Adrenal gland (tissue), 12 donors: Measurements from ENCODE around the gene DNAH11. TPM values are rescaled to one million over a fixed set of nuclear protein-coding genes. Genes with fewer than 3 reads are reported as not detected.
"Not testable (repeated sequence)": the region's sequence is repeated elsewhere in the genome, so short reads cannot be mapped to it uniquely, and the experiment has no call there.

Experiments
- DNase-seq, 7 donors: peaks; one replicate each; pipeline ENCODE4 v3.0.0-alpha.2; 2019 to 2020
- H3K27ac ChIP-seq, 5 donors: fragments of 200-600 bp; sonication (generic) in 4 of 5; 1 replicate in 3 of 5; 2 replicates in 2 of 5; pipeline versions ENCODE4 v1.5.1 to v1.8.0; 2016 to 2020; ENCODE audit warnings: mild to moderate bottlenecking in 1 of 5
- H3K27me3 ChIP-seq: fragments of 200-600 bp; 2 replicates; pipeline ENCODE4 v1.8.0; 2021
- H3K36me3 ChIP-seq, 2 donors: fragments of 200-600 bp; replicated peaks in 1 of 2; 1 replicate in 1 of 2; 2 replicates in 1 of 2; pipeline versions ENCODE4 v1.5.1 to v1.8.0; 2018 to 2022
- H3K4me1 ChIP-seq, 2 donors: fragments of 200-600 bp; replicated peaks in 1 of 2; 1 replicate in 1 of 2; 2 replicates in 1 of 2; pipeline versions ENCODE4 v1.5.1 to v1.8.0; 2018 to 2021
- H3K4me3 ChIP-seq, 4 donors: fragments of 200-600 bp; sonication (generic) in 3 of 4; one replicate each; pipeline ENCODE4 v1.5.1; 2016 to 2018
- H3K9me3 ChIP-seq, 3 donors: fragments of 200-600 bp; sonication (generic) in 1 of 3; replicated peaks in 1 of 3; 1 replicate in 2 of 3; 2 replicates in 1 of 3; pipeline versions ENCODE4 v1.5.1 to v1.8.0; 2016 to 2021
- POLR2A ChIP-seq, 2 donors: fragments of 450-650 bp; IDR thresholded peaks; one replicate each; pipeline ENCODE4 v1.6.1; 2017; ENCODE audit warnings: antibody characterized with exemption in 2 of 2, mild to moderate bottlenecking in 2 of 2, moderate library complexity in 1 of 2
- WGBS, 4 donors: extraction: QIAGEN DNeasy Blood & Tissue Kit in 2 of 4; methylation state at CpG; one replicate each; pipeline versions ENCODE4 v1.1.5 to v1.1.7; 2013 to 2017; 5-methylcytosine and 5-hydroxymethylcytosine counted together
- intact Hi-C, 2 donors: fragments of 100-400 bp; cut with DNase I; formaldehyde crosslinking; loops; one replicate each; pipeline versions ENCODE4 v1.14.1 to v1.15.0; 2022 to 2023
- polyA plus RNA-seq, 3 donors: library from polyadenylated mRNA; stranded (reverse); fragments of 200-250 nt in 2 of 3; fragments of 350-450 nt in 1 of 3; fragmentation: Illumina TruSeq in 1 of 3; extraction: RNeasy Lipid Tissue Mini Kit (QIAGEN cat#74804) in 1 of 3; gene quantifications; one replicate each; pipeline ENCODE4 v1.2.3, GENCODE V29; 2013 to 2014
- total RNA-seq, 9 donors: library from RNA; depleted of rRNA in 4 of 9; stranded (reverse); fragments of >200 nt in 4 of 9; fragments of 120-200 nt in 1 of 9; fragmentation: NEBNext Ultra II Directional in 1 of 9; extraction: Animal tissue kit (Norgen Biotek cat#: 25700) in 1 of 9; gene quantifications; one replicate each; pipeline versions ENCODE4 v1.1.0 to v1.2.4, GENCODE V29; 2013 to 2023
- TF ChIP-seq, protein P1 (sequence below), 6 experiments: fragments of 450-650 bp in 4 of 6; fragments of 200-600 bp in 2 of 6; sonication (generic) in 1 of 6; IDR thresholded peaks; 1 replicate in 5 of 6; 2 replicates in 1 of 6; pipeline versions ENCODE4 v1.5.1 to v1.8.0; 2016 to 2021; ENCODE audit warnings: antibody characterized with exemption in 6 of 6, mild to moderate bottlenecking in 2 of 6, moderate library complexity in 1 of 6
- donor health status: healthy with polysubstance abuse.
- donor health status: Bipolar disorder and iron deficiency.
- donor health status: DM: yes; HTN: yes; CAD: no.
- donor health status: DM: no; HTN: no; CAD: no.
- donor health status: DM: no; HTN: no; CAD: no.
- donor health status: DM: yes; HTN: yes; CAD: no.

DNAH11 gene
- total and polyA plus RNA-seq, 12 donors = 5.1 to 77.7 (median 23.1) TPM

DNA sequence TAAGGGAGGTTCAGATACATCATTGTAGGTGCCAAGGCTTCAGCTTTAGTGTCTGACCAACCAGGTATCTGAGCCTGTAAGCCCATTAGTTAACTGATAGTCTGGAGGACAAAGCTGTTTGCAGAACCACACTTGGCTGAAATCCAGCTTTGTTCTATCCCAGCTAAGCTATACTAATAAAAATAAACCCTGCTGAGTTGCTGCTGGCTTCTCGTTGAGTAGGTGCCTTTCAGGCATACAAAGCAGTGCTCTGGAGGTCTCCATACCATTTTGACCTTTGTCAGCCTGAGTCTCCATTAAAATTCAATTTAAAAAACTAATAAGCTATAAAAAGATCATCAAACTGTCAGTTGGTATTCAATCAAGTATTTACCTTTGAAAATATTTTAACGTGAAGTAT, 380.8 kb downstream of the DNAH11 start:
- 39 to 65% (median 58%) methylated on average over 2 of the region's 2 CpGs for WGBS, 4 donors
- TF ChIP-seq POLR2A (IDR thresholded peaks at IDR 0.05) = no peak
- TF ChIP-seq, protein P1, sequence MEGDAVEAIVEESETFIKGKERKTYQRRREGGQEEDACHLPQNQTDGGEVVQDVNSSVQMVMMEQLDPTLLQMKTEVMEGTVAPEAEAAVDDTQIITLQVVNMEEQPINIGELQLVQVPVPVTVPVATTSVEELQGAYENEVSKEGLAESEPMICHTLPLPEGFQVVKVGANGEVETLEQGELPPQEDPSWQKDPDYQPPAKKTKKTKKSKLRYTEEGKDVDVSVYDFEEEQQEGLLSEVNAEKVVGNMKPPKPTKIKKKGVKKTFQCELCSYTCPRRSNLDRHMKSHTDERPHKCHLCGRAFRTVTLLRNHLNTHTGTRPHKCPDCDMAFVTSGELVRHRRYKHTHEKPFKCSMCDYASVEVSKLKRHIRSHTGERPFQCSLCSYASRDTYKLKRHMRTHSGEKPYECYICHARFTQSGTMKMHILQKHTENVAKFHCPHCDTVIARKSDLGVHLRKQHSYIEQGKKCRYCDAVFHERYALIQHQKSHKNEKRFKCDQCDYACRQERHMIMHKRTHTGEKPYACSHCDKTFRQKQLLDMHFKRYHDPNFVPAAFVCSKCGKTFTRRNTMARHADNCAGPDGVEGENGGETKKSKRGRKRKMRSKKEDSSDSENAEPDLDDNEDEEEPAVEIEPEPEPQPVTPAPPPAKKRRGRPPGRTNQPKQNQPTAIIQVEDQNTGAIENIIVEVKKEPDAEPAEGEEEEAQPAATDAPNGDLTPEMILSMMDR (IDR thresholded peaks at IDR 0.05) = no peak
- DNase-seq = no peak
- Histone ChIP-seq H3K27ac (no peak overlapping the region), H3K36me3 (no peaks in the 10 kb centered on the region), H3K4me1 (no peaks in the 10 kb centered on the region), H3K27me3 (no peaks in the 10 kb centered on the region), H3K9me3 (no peaks in the 10 kb centered on the region), H3K4me3 (no peak overlapping the region)
- intact Hi-C loops = no loop called here

DNA sequence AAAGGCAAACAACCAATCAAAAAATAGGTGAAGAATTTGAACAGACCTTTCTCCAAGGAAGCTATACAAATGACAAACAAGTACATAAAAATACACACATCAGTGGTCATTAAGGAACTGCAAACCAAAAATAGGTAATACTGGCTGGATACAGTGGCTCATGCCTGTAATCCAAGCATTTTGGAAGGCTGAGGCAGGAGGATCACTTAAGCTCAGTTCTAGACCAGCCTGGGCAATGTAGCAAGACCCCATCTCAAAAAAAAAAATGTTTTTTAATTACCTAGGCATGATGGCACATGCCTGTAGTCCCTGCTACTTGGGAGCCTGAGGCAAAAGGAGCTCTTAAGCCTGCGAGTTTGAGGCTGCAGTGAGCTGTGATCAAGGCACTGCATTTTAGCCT, 383.6 kb downstream of the DNAH11 start:
- intact Hi-C loops = no loop called here
- Histone ChIP-seq H3K9me3 (no peaks in the 10 kb centered on the region), H3K27ac (no peak overlapping the region), H3K36me3 (no peaks in the 10 kb centered on the region), H3K27me3 (no peaks in the 10 kb centered on the region), H3K4me1 (no peaks in the 10 kb centered on the region), H3K4me3 (no peak overlapping the region)
- no peak for TF ChIP-seq POLR2A (IDR thresholded peaks at IDR 0.05)
- TF ChIP-seq, protein P1 (IDR thresholded peaks at IDR 0.05) = no peak
- no peak for DNase-seq
- 0 to 88% (median 84%) methylated on average over 1 of the region's 1 CpG for whole genome bisulfite sequencing, 4 donors

DNA sequence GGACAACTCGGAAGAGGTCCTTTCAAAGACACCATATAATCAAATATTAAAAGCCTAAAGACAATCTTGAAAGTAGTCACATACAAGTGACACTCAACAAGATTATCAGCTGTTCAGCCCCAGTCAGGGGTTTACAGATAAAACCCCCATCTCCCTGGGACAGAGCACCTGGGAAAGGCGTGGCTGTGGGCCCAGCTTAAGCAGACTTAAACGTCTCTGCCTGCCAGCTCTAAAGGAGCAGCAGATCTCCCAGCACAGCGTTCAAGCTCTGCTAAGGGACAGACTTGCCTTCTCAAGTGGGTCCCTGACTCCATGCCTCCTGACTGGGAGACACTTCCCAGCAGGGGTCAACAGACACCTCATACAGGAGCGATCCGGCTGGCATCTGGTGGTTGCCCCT, 384.9 kb downstream of the DNAH11 start:
- Histone ChIP-seq H3K36me3 (no peaks in the 10 kb centered on the region), H3K27me3 (no peaks in the 10 kb centered on the region), H3K9me3 (no peaks in the 10 kb centered on the region), H3K4me1 (no peaks in the 10 kb centered on the region), H3K27ac (no peak overlapping the region), H3K4me3 (no peak overlapping the region)
- intact Hi-C loops = no loop called here
- TF ChIP-seq, protein P1 (IDR thresholded peaks at IDR 0.05) = no peak
- TF ChIP-seq POLR2A (IDR thresholded peaks at IDR 0.05) = no peak
- DNase-seq = no peak
- 83 to 88% (median 86%) methylated on average over 6 of the region's 6 CpGs for WGBS, 4 donors

DNA sequence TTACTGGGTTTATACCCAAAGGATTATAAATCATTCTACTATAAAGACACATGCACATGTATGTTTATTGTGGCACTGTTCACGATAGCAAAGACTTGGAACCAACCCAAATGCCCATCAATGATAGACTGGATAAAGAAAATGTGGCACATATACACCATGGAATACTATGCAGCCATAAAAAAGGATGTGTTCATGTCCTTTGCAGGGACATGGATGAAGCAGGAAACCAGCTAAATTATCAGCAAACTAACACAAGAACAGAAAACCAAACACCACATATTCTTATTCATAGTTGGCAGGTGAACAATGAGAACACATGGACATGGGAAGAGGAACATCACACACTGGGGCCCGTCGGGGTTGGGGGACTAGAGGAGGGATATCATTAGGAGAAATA, 390.5 kb downstream of the DNAH11 start:
- WGBS, 4 donors = 64 to 90% (median 84%) methylated on average over 3 of the region's 3 CpGs

DNA sequence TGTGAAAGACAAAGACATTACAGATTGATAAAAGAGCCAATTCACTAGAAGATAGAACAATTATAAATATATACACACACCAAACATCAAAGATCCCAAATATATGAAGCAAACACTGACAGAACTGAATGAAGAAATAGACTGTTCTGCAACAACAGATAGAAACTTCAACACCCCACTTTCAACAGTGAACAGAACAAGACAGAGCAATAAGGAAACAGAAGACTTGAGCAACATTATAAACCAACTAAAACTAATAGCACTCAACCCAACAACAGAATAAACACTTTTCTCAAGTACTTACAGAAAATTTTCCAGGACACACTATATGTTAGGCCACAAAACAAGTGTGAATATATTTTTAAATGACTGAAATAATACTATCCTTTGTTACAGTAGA, 392.0 kb downstream of the DNAH11 start:
- H3K36me3 ChIP-seq = no peaks in the 10 kb centered on the region
- DNase-seq = no peak
- intact Hi-C loops = no loop called here
- H3K9me3 ChIP-seq = no peaks in the 10 kb centered on the region
- no peak for TF ChIP-seq POLR2A (IDR thresholded peaks at IDR 0.05)
- TF ChIP-seq, protein P1 (IDR thresholded peaks at IDR 0.05) = no peak
- no peak overlapping the region for H3K27ac ChIP-seq
- H3K4me1 ChIP-seq = no peaks in the 10 kb centered on the region
- H3K4me3 ChIP-seq = no peak overlapping the region
- H3K27me3 ChIP-seq = no peaks in the 10 kb centered on the region

More for the DNA sequence above, 390.5 kb downstream of the DNAH11 start:
- H3K4me1 ChIP-seq, intact Hi-C loops, H3K4me3 ChIP-seq, DNase-seq, H3K9me3 ChIP-seq, H3K27ac ChIP-seq, H3K27me3 ChIP-seq, H3K36me3 ChIP-seq: not testable (repeated sequence)
